Endothelial cell of umbilical vein (primary cell): Measurements from ENCODE around the gene AGBL5. TPM values are rescaled to one million over a fixed set of nuclear protein-coding genes. Genes with fewer than 3 reads are reported as not detected.

Experiments used
- BruUV-seq: library from RNA; stranded (reverse); fragments of 400-500 nt; replicated peaks from 2 replicates; lab custom pipeline; 2021; lab: Mats Ljungman, UMichigan
- CTCF ChIA-PET: fragments of 300-600, 350-600 bp; sonication (Branson Sonifier 250); formaldehyde crosslinking; loops from one replicate; lab custom pipeline; 2021; ENCODE audit warnings: antibody characterized with exemption, inconsistent platforms; lab: Charles Lee
- POLR2A ChIA-PET: fragments of 300-600, 350-600 bp; sonication (Branson Sonifier 250); formaldehyde crosslinking; loops from one replicate; lab custom pipeline; 2021; ENCODE audit warnings: antibody characterized with exemption, inconsistent platforms; lab: Charles Lee
- DNase-seq: peaks from one replicate; pipeline ENCODE4 v3.0.0-alpha.2; 2011; ENCODE audit warnings: low read depth, low spot score
- FAIRE-seq: peaks from 2 replicates; lab custom pipeline; 2011; peaks lifted over from hg19 to GRCh38; lab: Jason Lieb, UNC
- H2AFZ ChIP-seq: 2 replicates; pipeline ENCODE4 v1.6.0; 2012; ENCODE audit warnings: low read depth, low read length, control low read depth, inconsistent platforms
- H3K27ac ChIP-seq: 2 replicates; pipeline ENCODE4 v1.5.1; 2011; ENCODE audit warnings: low read depth, mild to moderate bottlenecking, control low read depth, low read length, moderate library complexity; ENCODE audit not compliant: insufficient read depth
- H3K27me3 ChIP-seq, 2 experiments: 2 replicates each; pipeline versions ENCODE4 v1.6.0 to v1.6.1; 2011; ENCODE audit warnings: low read length in 2 of 2, mixed read lengths in 1 of 2; ENCODE audit not compliant: control insufficient read depth in 2 of 2, insufficient read depth in 2 of 2
- H3K36me3 ChIP-seq, 2 experiments: 2 replicates in 1 of 2; 3 replicates in 1 of 2; pipeline ENCODE4 v1.5.1; 2011; ENCODE audit warnings: low read length in 2 of 2, mild to moderate bottlenecking in 1 of 2, moderate library complexity in 1 of 2; ENCODE audit not compliant: control insufficient read depth in 2 of 2, insufficient read depth in 2 of 2; ENCODE audit errors: extremely low read depth in 1 of 2
- H3K4me1 ChIP-seq: 3 replicates; pipeline ENCODE4 v1.5.1; 2011; ENCODE audit warnings: mild to moderate bottlenecking, low read length; ENCODE audit not compliant: control insufficient read depth, insufficient read depth; ENCODE audit errors: extremely low read depth
- H3K4me2 ChIP-seq: 2 replicates; pipeline ENCODE4 v1.6.1; 2011; ENCODE audit warnings: low read length, control low read depth, mixed read lengths; ENCODE audit not compliant: insufficient read depth
- H3K4me3 ChIP-seq, 3 experiments: fragments of 200-600 bp in 1 of 3; sonication (generic), shearing (Covaris generic) in 1 of 3; replicated peaks in 1 of 3; 2 replicates each; pipeline ENCODE4 v1.5.1; 2011 to 2016; ENCODE audit warnings: control low read depth in 3 of 3, low read length in 3 of 3, mild to moderate bottlenecking in 2 of 3, inconsistent platforms in 1 of 3, low read depth in 1 of 3, moderate library complexity in 1 of 3; ENCODE audit not compliant: insufficient read depth in 1 of 3
- H3K79me2 ChIP-seq: 2 replicates; pipeline ENCODE4 v1.6.0; 2012; ENCODE audit warnings: low read length, inconsistent platforms; ENCODE audit not compliant: control insufficient read depth, insufficient read depth
- H3K9ac ChIP-seq: replicated peaks from 2 replicates; pipeline ENCODE3; 2011; ENCODE audit warnings: low read length, control low read depth; ENCODE audit not compliant: insufficient read depth; ENCODE audit errors: extremely low read depth
- H3K9me1 ChIP-seq: replicated peaks from 3 replicates; pipeline ENCODE4 v1.6.0; 2011; ENCODE audit warnings: mild to moderate bottlenecking, low read length; ENCODE audit not compliant: control insufficient read depth, insufficient read depth; ENCODE audit errors: extremely low read depth
- H3K9me3 ChIP-seq: replicated peaks from 2 replicates; pipeline ENCODE4 v1.5.1; 2012; ENCODE audit warnings: low read length, inconsistent platforms; ENCODE audit not compliant: control insufficient read depth, insufficient read depth
- H4K20me1 ChIP-seq: replicated peaks from 2 replicates; pipeline ENCODE3; 2011; ENCODE audit warnings: mild to moderate bottlenecking, low read length; ENCODE audit not compliant: control insufficient read depth, insufficient read depth; ENCODE audit errors: extremely low read depth
- CTCF ChIP-seq, 2 donors: IDR thresholded peaks; 1 replicate in 1 of 2; 2 replicates in 1 of 2; pipeline ENCODE4 v1.5.1; 2011; ENCODE audit warnings: low read length in 2 of 2, mild to moderate bottlenecking in 2 of 2, moderate library complexity in 2 of 2, control low read depth in 1 of 2, inconsistent platforms in 1 of 2, low read depth in 1 of 2; ENCODE audit not compliant: insufficient read depth in 1 of 2; ENCODE audit errors: extremely low read depth in 1 of 2
- EZH2 ChIP-seq: IDR thresholded peaks from 2 replicates; pipeline ENCODE4 v1.6.1; 2012; ENCODE audit warnings: borderline replicate concordance, low read depth, mild to moderate bottlenecking, moderate library complexity, low read length, inconsistent platforms; ENCODE audit not compliant: severe bottlenecking
- FOS ChIP-seq: IDR thresholded peaks from 2 replicates; pipeline ENCODE4 v1.6.1; 2011; ENCODE audit warnings: mild to moderate bottlenecking, low read length, moderate library complexity, borderline replicate concordance; ENCODE audit not compliant: insufficient read depth
- GATA2 ChIP-seq: IDR thresholded peaks from 2 replicates; pipeline ENCODE4 v1.7.0; 2011; ENCODE audit warnings: low read depth, mild to moderate bottlenecking, moderate library complexity, mixed read lengths, low read length; ENCODE audit not compliant: insufficient read length, insufficient read depth
- JUN ChIP-seq: IDR thresholded peaks from 2 replicates; pipeline ENCODE4 v1.6.1; 2011; ENCODE audit warnings: borderline replicate concordance, low read depth; ENCODE audit not compliant: insufficient read length, insufficient read depth
- MYC ChIP-seq: IDR thresholded peaks from one replicate; pipeline ENCODE4 v1.6.1; 2011; ENCODE audit warnings: mild to moderate bottlenecking, low read depth, low read length
- POLR2A ChIP-seq: IDR thresholded peaks from 2 replicates; pipeline ENCODE4 v1.6.1; 2012; ENCODE audit warnings: low read depth, mild to moderate bottlenecking, control low read depth, low read length
- POLR2AphosphoS5 ChIP-seq: IDR thresholded peaks from 2 replicates; pipeline ENCODE4 v1.6.1; 2012; ENCODE audit warnings: low read depth, mild to moderate bottlenecking, control low read depth, low read length, moderate library complexity; ENCODE audit not compliant: insufficient read depth
- dilution Hi-C: fragments of 300-500 bp; cut with MboI; formaldehyde crosslinking; loops from one replicate; pipeline ENCODE4 v1.15.0; 2019; ENCODE audit warnings: low sequenced_read_pairs; ENCODE audit not compliant: extremely low pct_ligation_motif_present
- intact Hi-C: fragments of 100-400 bp; cut with micrococcal nuclease; formaldehyde crosslinking; loops from one replicate; pipeline ENCODE4 v1.10.0; 2022
- polyA plus RNA-seq, 4 experiments: library from polyadenylated mRNA; depleted of rRNA in 3 of 4; stranded (reverse) in 3 of 4; unstranded in 1 of 4; fragments of >200 nt; gene quantifications; 2 replicates each; pipeline versions ENCODE4 v1.2.1 to v1.2.3, GENCODE V29; 2011 to 2012; ENCODE audit warnings: missing spikeins in 1 of 4
- total RNA-seq: library from RNA; stranded (reverse); gene quantifications from 2 replicates; pipeline ENCODE4 v1.2.3, GENCODE V29; 2021
- TF ChIP-seq, protein P1 (sequence below): IDR thresholded peaks from 2 replicates; pipeline ENCODE4 v1.6.1; 2011; ENCODE audit not compliant: insufficient read depth, insufficient read length

Gene AGBL5
- total and polyA plus RNA-seq, 2 donors (not counting 3 experiments of a cell fraction or from before 2014, with no cell fraction given), result 28.2 to 41.9 TPM

DNA sequence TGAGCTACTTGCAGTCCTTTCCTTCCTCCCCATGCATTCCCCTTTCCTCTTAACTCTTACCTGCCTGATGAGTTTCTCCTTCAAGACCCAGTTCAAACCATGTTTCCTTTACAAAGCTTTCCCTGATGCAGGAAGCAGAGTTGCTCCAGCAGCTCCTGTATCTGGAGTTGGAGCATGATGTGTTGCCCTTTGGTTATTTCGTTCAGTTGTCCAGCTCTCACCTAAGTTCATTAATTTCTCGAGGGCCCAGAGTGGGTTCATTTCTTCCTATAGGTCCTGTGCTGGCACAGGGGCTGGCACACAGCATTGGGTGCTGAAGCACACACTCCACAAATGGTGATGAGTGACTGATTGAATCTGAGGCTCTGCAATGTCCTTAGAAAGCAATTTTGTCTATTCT is 41.8 kb upstream of the AGBL5 start:
- dilution Hi-C loops, result no loop called here
- CTCF ChIA-PET, result interaction anchor here (0.6 to 4.9 kb wide), 8 partner anchors 19 to 284 kb away, joined by 3 to 46 read pairs (median 3); no protein-coding TSS in a partner anchor
- Histone ChIP-seq H3K4me3 (no peak overlapping the region), H3K9me3 (no peaks in the 10 kb centered on the region), H3K79me2 (no peaks in the 10 kb centered on the region), H2AFZ (no peak overlapping the region), H3K27me3 (no peaks in the 10 kb centered on the region), H3K4me1 (peaks cover 4% of the 10 kb centered on the region), H3K9me1 (no peaks in the 10 kb centered on the region), H3K4me2 (no peak overlapping the region), H4K20me1 (no peaks in the 10 kb centered on the region), H3K9ac (no peak overlapping the region), H3K36me3 (no peaks in the 10 kb centered on the region), H3K27ac (no peak overlapping the region)
- DNase-seq (no peak), FAIRE-seq (no peak)
- intact Hi-C loops, result no loop called here
- no peak for TF ChIP-seq FOS
- TF ChIP-seq EZH2, result no peak
- TF ChIP-seq JUN, result no peak
- no peak for TF ChIP-seq MYC
- no peak for TF ChIP-seq CTCF (IDR thresholded peaks at IDR 0.05; ENCODE audit: extremely low read depth in 1 of 2, insufficient read depth in 1 of 2, low read depth in 1 of 2, low read length in 2 of 2)
- TF ChIP-seq POLR2AphosphoS5, result no peak
- no peak for TF ChIP-seq POLR2A
- TF ChIP-seq, protein P1, sequence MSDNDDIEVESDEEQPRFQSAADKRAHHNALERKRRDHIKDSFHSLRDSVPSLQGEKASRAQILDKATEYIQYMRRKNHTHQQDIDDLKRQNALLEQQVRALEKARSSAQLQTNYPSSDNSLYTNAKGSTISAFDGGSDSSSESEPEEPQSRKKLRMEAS, result no peak
- no peak for TF ChIP-seq GATA2
- POLR2A ChIA-PET, result no interaction called here
- BruUV-seq, result no TSS peak
